ENCODE data around the gene UBR4.

The UBR4 gene

GRCh38 chr1:19029191-19030085 is 180.6 kb downstream of the UBR4 start:
- H3K27ac Mint-ChIP-seq: no peak overlapping the region
- no peak for DNase-seq
- H3K4me1 Mint-ChIP-seq: peaks cover 6% of the 10 kb centered on the region
- no peak for TF ChIP-seq CTCF (IDR thresholded peaks at IDR 0.05)
- H3K27me3 Mint-ChIP-seq (ENCODE audit: low read depth, poor library complexity): peaks cover 34% of the 10 kb centered on the region
- H3K9me3 Mint-ChIP-seq: peaks cover 4% of the 10 kb centered on the region
- H3K36me3 Mint-ChIP-seq (ENCODE audit: low read depth): no peaks in the 10 kb centered on the region
- H3K4me3 Mint-ChIP-seq: no peak overlapping the region

DNA sequence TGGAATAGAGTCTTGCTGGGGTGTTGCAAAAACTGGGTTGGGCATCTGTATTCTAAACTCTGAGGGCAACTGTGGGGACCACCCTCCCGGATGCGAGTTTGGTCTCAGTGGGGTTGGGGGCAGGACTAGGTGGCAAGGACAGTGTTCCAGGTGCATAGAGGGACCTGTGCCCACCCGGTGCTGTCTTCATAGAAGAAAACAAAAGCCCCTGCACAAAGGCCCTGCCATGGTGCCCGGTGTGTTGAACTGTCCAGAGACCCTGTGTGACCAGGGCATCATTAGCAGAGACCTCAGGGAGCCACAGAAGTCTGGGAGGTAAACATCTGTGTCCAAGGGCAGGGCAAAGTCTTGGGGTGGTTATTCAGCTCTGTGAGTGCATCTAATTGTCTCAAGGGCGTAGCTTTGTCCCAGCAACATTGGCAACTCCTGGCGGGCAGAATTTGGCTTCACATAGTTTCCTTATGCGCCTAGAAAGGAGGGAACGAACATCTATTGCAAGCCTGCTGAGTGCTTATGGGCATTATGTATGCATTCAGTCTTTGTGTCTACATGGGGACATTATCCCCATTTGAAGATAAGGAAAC is 181.4 kb downstream of the UBR4 start:
- H3K4me3 Mint-ChIP-seq: no peak overlapping the region
- no peaks in the 10 kb centered on the region for H3K36me3 Mint-ChIP-seq (ENCODE audit: low read depth)
- peaks cover 27% of the 10 kb centered on the region for H3K27me3 Mint-ChIP-seq (ENCODE audit: low read depth, poor library complexity)
- peaks cover 6% of the 10 kb centered on the region for H3K4me1 Mint-ChIP-seq
- peaks cover 12% of the 10 kb centered on the region for H3K9me3 Mint-ChIP-seq
- no peak for DNase-seq
- H3K27ac Mint-ChIP-seq: no peak overlapping the region
- no peak for TF ChIP-seq CTCF (IDR thresholded peaks at IDR 0.05)

DNA sequence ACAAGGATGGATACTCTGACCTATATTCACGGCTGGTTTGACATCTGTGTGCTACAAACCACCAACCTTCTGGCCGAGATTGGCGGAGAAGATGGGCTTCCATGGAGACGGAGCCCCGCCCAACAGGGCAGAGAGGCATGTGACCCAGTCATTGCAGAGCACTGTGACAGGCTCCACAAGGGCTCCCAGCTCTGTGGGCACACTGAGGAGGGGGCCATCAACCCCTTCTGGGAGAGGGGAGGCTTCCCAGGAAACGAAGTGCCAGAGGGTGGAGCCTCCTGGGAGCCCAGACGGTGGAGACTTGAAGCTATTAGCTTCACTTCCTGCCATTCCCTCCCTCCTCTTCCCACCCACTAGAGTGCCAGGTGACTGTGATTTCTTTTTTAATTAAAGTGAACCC is 182.0 kb downstream of the UBR4 start:
- no peaks in the 10 kb centered on the region for H3K36me3 Mint-ChIP-seq (ENCODE audit: low read depth)
- H3K4me1 Mint-ChIP-seq: peaks cover 6% of the 10 kb centered on the region
- H3K27ac Mint-ChIP-seq: no peak overlapping the region
- peaks cover 18% of the 10 kb centered on the region for H3K9me3 Mint-ChIP-seq
- no peak for TF ChIP-seq CTCF (IDR thresholded peaks at IDR 0.05)
- no peak for DNase-seq
- H3K4me3 Mint-ChIP-seq: peak overlapping the region; percentile 19
- peaks cover 23% of the 10 kb centered on the region for H3K27me3 Mint-ChIP-seq (ENCODE audit: low read depth, poor library complexity)

Measured in nephron progenitor cell (in vitro differentiated cells).